Measurements from ENCODE around the gene RHOBTB1.

The RHOBTB1 gene

GRCh38 chr10:60825520-60825919, 118.5 kb downstream of the RHOBTB1 start:
- TF ChIP-seq CTCF (conservative IDR thresholded peaks at IDR 0.05; ENCODE audit: control insufficient read depth, insufficient read depth, low read depth, low read length) = no peak
- no peak for DNase-seq (ENCODE audit: low read depth)
- no peak overlapping the region for H3K4me3 ChIP-seq (ENCODE audit: control insufficient read depth, low read depth, low read length)

GRCh38 chr10:60823324-60823723, 120.7 kb downstream of the RHOBTB1 start:
- DNase-seq (ENCODE audit: low read depth) = no peak
- no peak for TF ChIP-seq CTCF (conservative IDR thresholded peaks at IDR 0.05; ENCODE audit: control insufficient read depth, insufficient read depth, low read depth, low read length)
- no peak overlapping the region for H3K4me3 ChIP-seq (ENCODE audit: control insufficient read depth, low read depth, low read length)

GRCh38 chr10:60822809-60823208, 121.2 kb downstream of the RHOBTB1 start:
- no peak for TF ChIP-seq CTCF (conservative IDR thresholded peaks at IDR 0.05; ENCODE audit: control insufficient read depth, insufficient read depth, low read depth, low read length)
- DNase-seq (ENCODE audit: low read depth) = no peak
- no peak overlapping the region for H3K4me3 ChIP-seq (ENCODE audit: control insufficient read depth, low read depth, low read length)

- no peak for TF ChIP-seq CTCF (conservative IDR thresholded peaks at IDR 0.05; ENCODE audit: control insufficient read depth, insufficient read depth, low read depth, low read length)
- no peak overlapping the region for H3K4me3 ChIP-seq (ENCODE audit: control insufficient read depth, low read depth, low read length)
- DNase-seq (ENCODE audit: low read depth) = no peak
These were observed 122.3 kb downstream of the RHOBTB1 start for GRCh38 chr10:60821656-60822055.

GRCh38 chr10:60820093-60820754, 123.8 kb downstream of the RHOBTB1 start:
- peak; percentile 52 for TF ChIP-seq CTCF (conservative IDR thresholded peaks at IDR 0.05; ENCODE audit: control insufficient read depth, insufficient read depth, low read depth, low read length)
- no peak overlapping the region for H3K4me3 ChIP-seq (ENCODE audit: control insufficient read depth, low read depth, low read length)
- DNase-seq (ENCODE audit: low read depth) = peak; percentile 73
